H1 (cell line): ENCODE data around the gene CEACAM16. TPM values are rescaled to one million over a fixed set of nuclear protein-coding genes. Genes with fewer than 3 reads are reported as not detected.
A peak's percentile ranks its signal among the peaks of the same experiment; 100 is the strongest.

Experiments
- ASH2L ChIP-seq: fragments of 200-600, 300-600 bp; sonication (generic); IDR thresholded peaks from one replicate; pipeline ENCODE4 v1.7.1; 2017; ENCODE audit warnings: low read length
- ATF2 ChIP-seq: IDR thresholded peaks from 2 replicates; pipeline ENCODE4 v1.6.1; 2012; ENCODE audit warnings: low read length, inconsistent platforms
- BACH1 ChIP-seq: IDR thresholded peaks from 2 replicates; pipeline ENCODE4 v1.6.1; 2012; ENCODE audit warnings: low read length, improper control_type of control experiment
- CBX5 ChIP-seq: fragments of 300-800, 300-1000 bp; sonication (generic); IDR thresholded peaks from 2 replicates; pipeline ENCODE4 v1.7.1; 2016; ENCODE audit warnings: antibody characterized with exemption, low read length, low read depth
- CBX8 ChIP-seq: fragments of 300-800, 300-1000 bp; sonication (generic); IDR thresholded peaks from 2 replicates; pipeline ENCODE4 v1.7.1; 2016; ENCODE audit warnings: low read depth, low read length, borderline replicate concordance
- CTBP2 ChIP-seq: IDR thresholded peaks from 2 replicates; pipeline ENCODE4 v1.7.0; 2011; ENCODE audit warnings: borderline replicate concordance, mild to moderate bottlenecking, moderate library complexity, mixed read lengths, low read length; ENCODE audit not compliant: insufficient read depth, insufficient read length
- EGR1 ChIP-seq: IDR thresholded peaks from 2 replicates; pipeline ENCODE4 v1.6.1; 2011; ENCODE audit warnings: low read depth, low read length, borderline replicate concordance
- EP300 ChIP-seq, 2 experiments: IDR thresholded peaks; 1 replicate in 1 of 2; 2 replicates in 1 of 2; pipeline ENCODE4 v1.6.1; 2011 to 2012; ENCODE audit warnings: low read depth in 2 of 2, low read length in 2 of 2, mild to moderate bottlenecking in 2 of 2, borderline replicate concordance in 1 of 2, inconsistent platforms in 1 of 2, moderate library complexity in 1 of 2
- HDAC6 ChIP-seq: IDR thresholded peaks from one replicate; pipeline ENCODE4 v1.7.1; 2012; ENCODE audit warnings: low read depth, mild to moderate bottlenecking, inconsistent platforms, low read length, moderate library complexity
- KDM5A ChIP-seq: fragments of 200-600 bp; IDR thresholded peaks from 2 replicates; pipeline ENCODE4 v1.7.1; 2012; ENCODE audit warnings: mild to moderate bottlenecking, low read length, inconsistent platforms, mixed read lengths
- NANOG ChIP-seq: IDR thresholded peaks from 2 replicates; pipeline ENCODE4 v1.6.1; 2011; ENCODE audit warnings: low read length, low read depth, mild to moderate bottlenecking, inconsistent platforms; ENCODE audit not compliant: insufficient read depth, poor library complexity, severe bottlenecking
- PHF8 ChIP-seq: fragments of 200-600 bp; sonication (generic); conservative IDR thresholded peaks from 2 replicates; pipeline ENCODE4 v1.7.1; 2012; ENCODE audit warnings: low read depth, mild to moderate bottlenecking, inconsistent platforms, low read length, moderate library complexity
- POLR2A ChIP-seq, 2 experiments: IDR thresholded peaks; 1 replicate in 1 of 2; 2 replicates in 1 of 2; pipeline ENCODE4 v1.6.1; 2011; ENCODE audit warnings: low read depth in 2 of 2, low read length in 2 of 2, mild to moderate bottlenecking in 2 of 2; ENCODE audit errors: control extremely low read depth in 1 of 2
- RFX5 ChIP-seq: IDR thresholded peaks from 2 replicates; pipeline ENCODE4 v1.6.1; 2011; ENCODE audit warnings: low read depth, low read length, improper control_type of control experiment, borderline replicate concordance
- SIX5 ChIP-seq: IDR thresholded peaks from 2 replicates; pipeline ENCODE4 v1.6.1; 2011; ENCODE audit warnings: mild to moderate bottlenecking, low read depth, low read length
- SP1 ChIP-seq: IDR thresholded peaks from 2 replicates; pipeline ENCODE4 v1.6.1; 2011; ENCODE audit warnings: low read depth, low read length
- SRF ChIP-seq: IDR thresholded peaks from 2 replicates; pipeline ENCODE4 v1.6.1; 2011; ENCODE audit warnings: mild to moderate bottlenecking, low read depth, low read length, moderate library complexity
- SUZ12 ChIP-seq: fragments of 200-600 bp; sonication (generic); IDR thresholded peaks from 2 replicates; pipeline ENCODE4 v1.6.1; 2012; ENCODE audit warnings: mild to moderate bottlenecking, inconsistent platforms, low read length, moderate library complexity, mixed read lengths
- TAF1 ChIP-seq: IDR thresholded peaks from 2 replicates; pipeline ENCODE4 v1.6.1; 2011; ENCODE audit warnings: mild to moderate bottlenecking, low read depth, low read length
- TAF7 ChIP-seq: optimal IDR thresholded peaks from 2 replicates; pipeline ENCODE3; 2011; ENCODE audit warnings: low read depth, mild to moderate bottlenecking, inconsistent platforms, low read length, moderate library complexity, borderline replicate concordance
- TEAD4 ChIP-seq: IDR thresholded peaks from 2 replicates; pipeline ENCODE4 v1.6.1; 2012; ENCODE audit warnings: low read depth, low read length, inconsistent platforms, mixed read lengths
- USF2 ChIP-seq: IDR thresholded peaks from 2 replicates; pipeline ENCODE4 v1.6.1; 2011; ENCODE audit warnings: low read length, improper control_type of control experiment
- polyA plus RNA-seq, 7 experiments: library from polyadenylated mRNA; depleted of rRNA in 3 of 7; stranded (reverse) in 5 of 7; unstranded in 2 of 7; fragments of >200 nt in 5 of 7; fragments of 200-250 nt in 2 of 7; gene quantifications; 1 replicate in 5 of 7; 2 replicates in 1 of 7; 4 replicates in 1 of 7; pipeline versions ENCODE4 v1.2.1 to v1.2.3, GENCODE V29; 2011 to 2013; ENCODE audit warnings: missing spikeins in 2 of 7, mixed read lengths in 2 of 7
- total RNA-seq: library from RNA; stranded (reverse); fragmentation: NEBNext Ultra II Directional; extraction: Animal tissue kit (Norgen Biotek cat#: 25700); gene quantifications from 2 replicates; pipeline ENCODE4 v1.2.1, GENCODE V29; 2021

Gene CEACAM16
- total and polyA plus RNA-seq, 2 of the 8 experiments (the other 6 are each of a cell fraction or from before 2014, with no cell fraction given): not detected

- TF ChIP-seq EGR1: no peak
- no peak for TF ChIP-seq POLR2A (IDR thresholded peaks at IDR 0.05; ENCODE audit: control extremely low read depth in 1 of 2, low read depth in 2 of 2, low read length in 2 of 2)
- no peak for TF ChIP-seq KDM5A
- TF ChIP-seq SRF: no peak
- no peak for TF ChIP-seq PHF8
- peak; percentile 92 for TF ChIP-seq CTBP2
- TF ChIP-seq TAF1: no peak
- no peak for TF ChIP-seq SIX5
- TF ChIP-seq EP300 (IDR thresholded peaks at IDR 0.05; ENCODE audit: borderline replicate concordance in 1 of 2, low read depth in 2 of 2, low read length in 2 of 2): no peak
- TF ChIP-seq TAF7: no peak
- no peak for TF ChIP-seq HDAC6
- TF ChIP-seq BACH1: 0 out of 2 replicates have a peak, but pooled peaks have one; percentile 11
- peak; percentile 21 for TF ChIP-seq NANOG
- TF ChIP-seq CBX5: no peak
- TF ChIP-seq RFX5: no peak
- no peak for TF ChIP-seq CBX8
- no peak for TF ChIP-seq USF2
- 0 out of 2 replicates have a peak, but pooled peaks have one; percentile 2 for TF ChIP-seq TEAD4
- peak; percentile 25; the same call in 1 of the 2 replicates for TF ChIP-seq SUZ12
- TF ChIP-seq SP1: no peak
- TF ChIP-seq ASH2L: peak; percentile 27
- TF ChIP-seq ATF2: no peak
Measured at GRCh38 chr19:44757735-44758505, 59.0 kb downstream of the CEACAM16 start (continued).
